GM19193 (cell line): ENCODE data around the gene MICAL3.

ENCODE experiments used
- POLR2A ChIP-seq: IDR thresholded peaks from 4 replicates; pipeline ENCODE4 v1.6.1; 2011; ENCODE audit not compliant: insufficient read depth, insufficient read length; ENCODE audit errors: extremely low read depth

The MICAL3 gene, protein sequence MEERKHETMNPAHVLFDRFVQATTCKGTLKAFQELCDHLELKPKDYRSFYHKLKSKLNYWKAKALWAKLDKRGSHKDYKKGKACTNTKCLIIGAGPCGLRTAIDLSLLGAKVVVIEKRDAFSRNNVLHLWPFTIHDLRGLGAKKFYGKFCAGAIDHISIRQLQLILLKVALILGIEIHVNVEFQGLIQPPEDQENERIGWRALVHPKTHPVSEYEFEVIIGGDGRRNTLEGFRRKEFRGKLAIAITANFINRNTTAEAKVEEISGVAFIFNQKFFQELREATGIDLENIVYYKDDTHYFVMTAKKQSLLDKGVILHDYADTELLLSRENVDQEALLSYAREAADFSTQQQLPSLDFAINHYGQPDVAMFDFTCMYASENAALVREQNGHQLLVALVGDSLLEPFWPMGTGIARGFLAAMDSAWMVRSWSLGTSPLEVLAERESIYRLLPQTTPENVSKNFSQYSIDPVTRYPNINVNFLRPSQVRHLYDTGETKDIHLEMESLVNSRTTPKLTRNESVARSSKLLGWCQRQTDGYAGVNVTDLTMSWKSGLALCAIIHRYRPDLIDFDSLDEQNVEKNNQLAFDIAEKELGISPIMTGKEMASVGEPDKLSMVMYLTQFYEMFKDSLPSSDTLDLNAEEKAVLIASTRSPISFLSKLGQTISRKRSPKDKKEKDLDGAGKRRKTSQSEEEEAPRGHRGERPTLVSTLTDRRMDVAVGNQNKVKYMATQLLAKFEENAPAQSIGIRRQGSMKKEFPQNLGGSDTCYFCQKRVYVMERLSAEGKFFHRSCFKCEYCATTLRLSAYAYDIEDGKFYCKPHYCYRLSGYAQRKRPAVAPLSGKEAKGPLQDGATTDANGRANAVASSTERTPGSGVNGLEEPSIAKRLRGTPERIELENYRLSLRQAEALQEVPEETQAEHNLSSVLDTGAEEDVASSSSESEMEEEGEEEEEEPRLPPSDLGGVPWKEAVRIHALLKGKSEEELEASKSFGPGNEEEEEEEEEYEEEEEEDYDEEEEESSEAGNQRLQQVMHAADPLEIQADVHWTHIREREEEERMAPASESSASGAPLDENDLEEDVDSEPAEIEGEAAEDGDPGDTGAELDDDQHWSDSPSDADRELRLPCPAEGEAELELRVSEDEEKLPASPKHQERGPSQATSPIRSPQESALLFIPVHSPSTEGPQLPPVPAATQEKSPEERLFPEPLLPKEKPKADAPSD (N-terminal part only)

GRCh38 chr22:18024276-18024939, at the start of gene MICAL3:
Gene MICAL3, minus strand, starts transcription at chr22:18024561. Its CDS starts 117,749 bp downstream, at chr22:17906812.
- no peak for TF ChIP-seq POLR2A

DNA sequence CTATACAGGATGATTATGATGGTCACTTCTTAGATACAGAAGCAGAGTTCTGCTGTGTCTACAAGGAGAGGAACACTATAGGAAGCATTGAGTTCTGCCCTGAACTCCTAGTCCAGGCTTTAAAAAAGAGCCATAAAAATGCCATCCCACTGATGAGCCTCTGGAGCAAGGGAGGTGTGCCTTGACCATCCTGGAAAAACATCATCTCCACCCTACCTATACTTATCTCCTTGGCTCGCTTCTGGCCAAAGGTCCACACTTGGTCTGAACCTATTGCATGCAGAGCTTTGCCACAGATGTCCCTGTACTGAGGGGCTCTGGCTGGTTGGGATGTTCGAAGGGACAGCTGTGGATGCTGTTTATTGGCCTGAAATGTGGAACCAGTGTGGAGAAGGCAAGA, 49.1 kb upstream of the MICAL3 start:
- no peak for TF ChIP-seq POLR2A

DNA sequence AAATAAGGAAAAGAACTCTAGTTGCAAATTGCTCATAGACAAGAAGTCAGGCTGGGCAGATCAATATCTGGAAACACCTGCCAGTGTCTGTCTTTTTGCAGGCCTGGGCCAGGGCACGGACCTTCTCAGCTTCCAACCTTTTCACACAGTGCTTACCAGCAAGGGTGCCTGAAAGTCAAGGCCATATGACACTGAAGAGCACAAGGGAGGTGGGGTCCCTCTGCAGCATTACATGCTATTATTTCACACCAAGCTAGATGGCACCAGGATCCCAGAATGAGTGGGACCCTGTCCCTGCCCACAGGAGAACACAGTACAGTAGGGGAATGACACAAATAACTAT, 47.6 kb upstream of the MICAL3 start:
- no peak for TF ChIP-seq POLR2A

- TF ChIP-seq POLR2A: no peak
These were observed 46.4 kb upstream of the MICAL3 start for GRCh38 chr22:18070556-18071306.

- TF ChIP-seq POLR2A: no peak
These were observed 45.7 kb upstream of the MICAL3 start for GRCh38 chr22:18070041-18070440.

- no peak for TF ChIP-seq POLR2A
These were observed 44.7 kb upstream of the MICAL3 start for GRCh38 chr22:18069041-18069440.

- no peak for TF ChIP-seq POLR2A
These were observed 44.1 kb upstream of the MICAL3 start for GRCh38 chr22:18068381-18068988.

DNA sequence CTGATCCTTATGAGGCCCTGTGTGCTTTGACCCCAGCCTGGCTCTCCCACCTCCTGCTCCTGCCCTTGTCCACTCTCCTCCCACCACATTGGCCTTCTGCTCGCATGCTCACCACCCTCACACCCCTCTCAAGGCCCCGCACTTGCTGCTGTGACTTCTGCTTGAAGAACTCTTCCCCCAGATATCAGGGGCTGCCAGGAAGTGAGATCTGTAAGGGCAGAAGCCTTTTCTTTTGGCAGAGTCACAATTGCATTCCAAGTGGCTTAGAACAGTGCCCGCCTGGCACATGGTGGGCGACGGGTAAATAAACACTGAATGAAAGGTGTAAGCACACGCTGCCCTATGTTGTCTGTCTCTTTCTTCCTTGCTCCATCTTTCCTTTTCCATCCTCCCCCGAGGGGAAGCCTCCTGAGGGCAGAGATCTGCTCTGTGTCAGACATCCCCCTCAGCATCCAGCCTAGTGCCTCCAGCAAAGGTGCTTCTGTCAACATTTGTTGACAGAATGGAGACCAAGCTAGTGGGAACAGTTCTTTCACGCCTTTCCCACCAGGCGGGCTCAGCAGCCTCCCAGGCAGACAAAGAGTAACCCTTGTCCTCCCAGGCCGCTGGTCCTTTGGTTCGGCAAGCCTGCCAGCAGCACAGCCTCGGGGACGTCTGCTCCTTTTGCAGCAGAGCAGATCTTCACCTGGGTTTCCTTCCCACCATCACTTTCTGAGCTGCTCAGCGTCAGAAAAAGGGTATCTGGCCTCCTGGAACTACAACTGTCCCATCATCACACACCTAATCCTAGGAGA, 43.4 kb upstream of the MICAL3 start:
- no peak for TF ChIP-seq POLR2A

- no peak for TF ChIP-seq POLR2A
These were observed 42.8 kb upstream of the MICAL3 start for GRCh38 chr22:18067121-18067520.

GRCh38 chr22:18066181-18066859, 42.0 kb upstream of the MICAL3 start:
- no peak for TF ChIP-seq POLR2A

DNA sequence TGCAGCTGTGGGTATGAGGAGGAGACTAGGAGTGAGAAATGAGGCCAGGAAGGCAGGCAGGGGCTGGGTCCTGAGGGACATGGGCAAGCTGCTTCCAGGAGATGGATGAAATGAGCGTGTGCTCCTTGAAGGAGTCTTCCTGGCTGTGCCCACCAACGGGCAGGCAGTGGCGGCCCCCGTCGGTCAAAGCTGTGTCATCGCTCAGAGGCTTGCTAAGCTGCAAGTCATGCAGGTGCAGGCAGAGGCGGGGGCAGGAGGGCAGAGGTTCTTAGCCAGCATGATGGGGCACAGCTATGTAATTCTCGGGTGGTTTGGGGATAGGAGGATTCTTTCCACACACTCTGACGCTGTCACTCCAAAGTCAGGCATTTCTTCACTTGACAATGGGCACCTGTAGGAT, 40.9 kb upstream of the MICAL3 start:
- TF ChIP-seq POLR2A: no peak

DNA sequence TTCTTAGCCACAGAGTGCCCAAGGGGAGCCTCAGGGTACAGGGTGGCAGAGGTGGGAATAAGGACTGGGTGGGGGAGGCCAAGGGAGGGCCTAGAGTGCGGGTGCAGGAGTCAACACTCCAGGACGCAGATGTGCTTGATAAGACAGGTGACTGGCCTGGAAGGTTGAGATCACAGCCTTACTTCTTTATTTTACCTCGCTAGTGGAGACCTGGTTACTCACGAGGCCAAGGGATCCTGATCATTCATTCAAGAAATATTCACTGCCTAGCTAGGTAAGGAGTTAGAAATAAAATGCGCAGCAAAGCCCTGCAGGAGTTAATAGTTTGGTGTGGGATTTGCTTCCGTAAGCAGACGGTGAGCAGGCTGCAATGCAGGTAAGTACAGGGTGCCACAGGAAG, 40.3 kb upstream of the MICAL3 start:
- no peak for TF ChIP-seq POLR2A

GRCh38 chr22:18063306-18063705, 38.9 kb upstream of the MICAL3 start:
- TF ChIP-seq POLR2A: no peak

DNA sequence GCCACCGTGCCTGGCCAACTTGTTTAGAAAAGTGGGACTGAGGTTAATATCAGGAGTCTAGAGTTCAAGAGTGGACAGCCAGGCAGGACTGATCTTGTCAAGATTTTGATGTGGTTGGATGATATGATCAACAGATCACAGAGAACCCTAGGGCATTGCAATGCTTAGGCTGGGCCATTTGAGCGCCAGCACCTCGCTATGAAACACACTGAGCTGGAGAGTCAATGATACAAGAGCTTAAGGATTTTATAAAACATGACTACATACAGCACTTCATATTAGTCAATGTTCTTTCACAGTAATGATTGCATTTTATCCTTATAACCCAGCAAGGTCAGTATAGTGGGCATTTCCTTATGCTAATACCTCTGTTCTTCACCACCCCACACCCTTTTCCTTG, 38.1 kb upstream of the MICAL3 start:
- no peak for TF ChIP-seq POLR2A
